DND-41 (cell line): ENCODE data around the gene RNU6-8.

ENCODE experiments used
- ATAC-seq: fragments of 200-7000 bp; cut with Tn5 transposase; 3 replicates; pipeline ENCODE4 v1.9.1; 2021; ENCODE audit warnings: low read depth; ENCODE audit not compliant: insufficient read depth
- DNase-seq: peaks from one replicate; pipeline ENCODE4 v3.0.0-alpha.2; 2020
- H2AFZ ChIP-seq: 2 replicates; pipeline ENCODE4 v1.6.0; 2012; ENCODE audit warnings: low read depth, low read length
- H3K27ac ChIP-seq: 2 replicates; pipeline ENCODE4 v1.5.1; 2012; ENCODE audit warnings: low read length, inconsistent platforms
- H3K27me3 ChIP-seq: fragments of 200-600 bp; sonication (generic); 2 replicates; pipeline ENCODE4 v1.6.0; 2012; ENCODE audit warnings: low read length, mild to moderate bottlenecking, inconsistent platforms; ENCODE audit not compliant: insufficient read depth, poor library complexity
- H3K36me3 ChIP-seq: 2 replicates; pipeline ENCODE4 v1.5.1; 2012; ENCODE audit warnings: low read length, inconsistent platforms; ENCODE audit not compliant: insufficient read depth
- H3K4me1 ChIP-seq: 2 replicates; pipeline ENCODE4 v1.5.1; 2012; ENCODE audit warnings: mild to moderate bottlenecking, low read length; ENCODE audit not compliant: insufficient read depth
- H3K4me2 ChIP-seq: 2 replicates; pipeline ENCODE4 v1.6.0; 2012; ENCODE audit warnings: mild to moderate bottlenecking, moderate library complexity, low read length, inconsistent platforms; ENCODE audit not compliant: insufficient read depth
- H3K4me3 ChIP-seq, 2 experiments: fragments of 200-600 bp in 1 of 2; shearing (Covaris generic) in 1 of 2; 2 replicates each; pipeline ENCODE4 v1.5.1; 2012 to 2016; ENCODE audit warnings: inconsistent platforms in 2 of 2, low read length in 2 of 2, mild to moderate bottlenecking in 2 of 2, low read depth in 1 of 2, moderate library complexity in 1 of 2
- H3K79me2 ChIP-seq: 2 replicates; pipeline ENCODE4 v1.6.0; 2012; ENCODE audit warnings: low read length, inconsistent platforms; ENCODE audit not compliant: insufficient read depth
- H3K9ac ChIP-seq: 2 replicates; pipeline ENCODE4 v1.6.0; 2012; ENCODE audit warnings: low read depth, mild to moderate bottlenecking, inconsistent platforms, low read length, moderate library complexity
- H3K9me3 ChIP-seq: 2 replicates; pipeline ENCODE4 v1.5.1; 2012; ENCODE audit warnings: low read length, moderate library complexity, mild to moderate bottlenecking, inconsistent platforms; ENCODE audit not compliant: insufficient read depth, severe bottlenecking
- H4K20me1 ChIP-seq: 2 replicates; pipeline ENCODE4 v1.6.0; 2012; ENCODE audit warnings: low read length; ENCODE audit not compliant: insufficient read depth
- EZH2 ChIP-seq: IDR thresholded peaks from 3 replicates; pipeline ENCODE4 v1.6.1; 2012; ENCODE audit warnings: borderline replicate concordance, low read depth, mild to moderate bottlenecking, moderate library complexity, low read length, inconsistent platforms; ENCODE audit not compliant: severe bottlenecking
- TF ChIP-seq, protein P1 (sequence below): IDR thresholded peaks from 2 replicates; pipeline ENCODE4 v1.5.1; 2012; ENCODE audit warnings: borderline replicate concordance, low read length, moderate library complexity, mild to moderate bottlenecking; ENCODE audit not compliant: poor library complexity, severe bottlenecking; ENCODE audit errors: extremely low read depth

RNU6-8 gene

DNA sequence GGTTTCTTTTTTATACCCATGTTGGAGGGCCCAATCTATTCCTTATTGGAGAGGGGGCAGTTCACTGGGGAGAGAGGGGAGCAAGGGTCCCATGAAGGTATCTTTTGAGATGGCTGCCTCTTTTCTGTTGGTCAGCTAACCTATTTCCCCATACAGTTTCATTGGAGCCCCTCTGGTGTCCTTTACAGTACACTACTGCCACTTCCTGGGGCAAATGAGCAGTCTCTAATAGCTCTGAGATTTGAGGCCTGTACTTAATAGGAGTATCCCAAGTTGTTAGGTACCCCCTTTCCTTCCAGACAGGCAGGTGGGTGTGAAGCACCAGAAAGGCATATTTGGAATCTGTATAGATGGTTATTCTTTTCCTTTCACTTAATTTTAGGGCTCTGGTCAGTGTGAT, 41.3 kb upstream of the RNU6-8 start:
- Histone ChIP-seq H2AFZ (no peak overlapping the region), H4K20me1 (no peaks in the 10 kb centered on the region), H3K79me2 (no peaks in the 10 kb centered on the region), H3K36me3 (no peaks in the 10 kb centered on the region), H3K27ac (no peak overlapping the region), H3K4me1 (no peaks in the 10 kb centered on the region), H3K27me3 (no peaks in the 10 kb centered on the region), H3K4me2 (no peak overlapping the region), H3K9me3 (no peaks in the 10 kb centered on the region), H3K9ac (no peak overlapping the region), H3K4me3 (no peak overlapping the region)
- DNase-seq (no peak), ATAC-seq (no peak)
- TF ChIP-seq, protein P1, sequence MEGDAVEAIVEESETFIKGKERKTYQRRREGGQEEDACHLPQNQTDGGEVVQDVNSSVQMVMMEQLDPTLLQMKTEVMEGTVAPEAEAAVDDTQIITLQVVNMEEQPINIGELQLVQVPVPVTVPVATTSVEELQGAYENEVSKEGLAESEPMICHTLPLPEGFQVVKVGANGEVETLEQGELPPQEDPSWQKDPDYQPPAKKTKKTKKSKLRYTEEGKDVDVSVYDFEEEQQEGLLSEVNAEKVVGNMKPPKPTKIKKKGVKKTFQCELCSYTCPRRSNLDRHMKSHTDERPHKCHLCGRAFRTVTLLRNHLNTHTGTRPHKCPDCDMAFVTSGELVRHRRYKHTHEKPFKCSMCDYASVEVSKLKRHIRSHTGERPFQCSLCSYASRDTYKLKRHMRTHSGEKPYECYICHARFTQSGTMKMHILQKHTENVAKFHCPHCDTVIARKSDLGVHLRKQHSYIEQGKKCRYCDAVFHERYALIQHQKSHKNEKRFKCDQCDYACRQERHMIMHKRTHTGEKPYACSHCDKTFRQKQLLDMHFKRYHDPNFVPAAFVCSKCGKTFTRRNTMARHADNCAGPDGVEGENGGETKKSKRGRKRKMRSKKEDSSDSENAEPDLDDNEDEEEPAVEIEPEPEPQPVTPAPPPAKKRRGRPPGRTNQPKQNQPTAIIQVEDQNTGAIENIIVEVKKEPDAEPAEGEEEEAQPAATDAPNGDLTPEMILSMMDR: peak; percentile 4
- no peak for TF ChIP-seq EZH2

DNA sequence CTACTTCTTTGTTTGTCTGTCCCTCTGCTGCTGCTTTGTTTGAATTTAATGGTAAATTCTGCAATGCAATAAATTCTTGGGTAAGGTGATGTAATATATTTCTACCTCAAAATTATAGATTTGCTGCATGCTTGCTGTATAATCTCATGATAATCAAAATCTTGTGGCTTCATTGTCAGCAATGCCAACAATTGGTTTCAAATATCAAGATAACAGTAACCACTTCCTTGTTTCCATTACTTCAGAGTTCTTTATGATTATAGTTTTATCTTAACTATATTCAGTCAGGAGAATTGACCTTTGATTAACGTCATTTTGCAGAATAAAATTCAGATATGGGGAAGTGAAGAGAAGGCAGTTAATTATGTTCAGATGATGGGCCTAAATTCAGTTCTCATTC, 30.2 kb upstream of the RNU6-8 start:
- Histone ChIP-seq H3K36me3 (no peaks in the 10 kb centered on the region), H3K4me1 (no peaks in the 10 kb centered on the region), H3K9me3 (no peaks in the 10 kb centered on the region), H3K9ac (no peak overlapping the region), H2AFZ (no peak overlapping the region), H3K4me3 (no peak overlapping the region), H3K27ac (no peak overlapping the region), H4K20me1 (no peaks in the 10 kb centered on the region), H3K4me2 (no peak overlapping the region), H3K27me3 (no peaks in the 10 kb centered on the region), H3K79me2 (no peaks in the 10 kb centered on the region)
- TF ChIP-seq, protein P1: no peak
- ATAC-seq (no peak), DNase-seq (no peak)

DNA sequence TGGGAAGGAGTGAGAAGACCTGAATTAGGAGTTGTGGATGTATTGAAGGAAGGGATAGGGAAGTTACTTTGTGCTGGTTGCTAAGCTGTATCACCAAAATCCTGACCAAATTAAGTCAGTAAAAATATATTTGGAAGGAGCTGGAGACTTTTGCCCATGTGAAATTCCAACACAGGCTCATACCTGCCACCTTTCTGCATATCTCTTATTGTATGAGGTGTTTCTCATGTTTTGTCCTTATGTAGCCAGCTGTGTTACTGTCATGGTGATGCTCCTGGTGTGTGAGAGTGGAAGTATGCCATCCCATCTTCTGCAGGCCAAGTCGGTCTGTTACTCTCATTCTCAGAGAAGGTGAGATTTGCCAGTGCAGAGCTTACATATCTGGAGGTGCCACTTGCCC, 29.4 kb upstream of the RNU6-8 start:
- TF ChIP-seq, protein P1: no peak
- no peak for TF ChIP-seq EZH2
- DNase-seq (no peak), ATAC-seq (no peak)
- Histone ChIP-seq H2AFZ (no peak overlapping the region), H3K27me3 (no peaks in the 10 kb centered on the region), H3K9me3 (no peaks in the 10 kb centered on the region), H3K36me3 (no peaks in the 10 kb centered on the region), H3K9ac (no peak overlapping the region), H4K20me1 (no peaks in the 10 kb centered on the region), H3K4me3 (no peak overlapping the region), H3K4me2 (no peak overlapping the region), H3K79me2 (no peaks in the 10 kb centered on the region), H3K27ac (no peak overlapping the region), H3K4me1 (no peaks in the 10 kb centered on the region)

DNA sequence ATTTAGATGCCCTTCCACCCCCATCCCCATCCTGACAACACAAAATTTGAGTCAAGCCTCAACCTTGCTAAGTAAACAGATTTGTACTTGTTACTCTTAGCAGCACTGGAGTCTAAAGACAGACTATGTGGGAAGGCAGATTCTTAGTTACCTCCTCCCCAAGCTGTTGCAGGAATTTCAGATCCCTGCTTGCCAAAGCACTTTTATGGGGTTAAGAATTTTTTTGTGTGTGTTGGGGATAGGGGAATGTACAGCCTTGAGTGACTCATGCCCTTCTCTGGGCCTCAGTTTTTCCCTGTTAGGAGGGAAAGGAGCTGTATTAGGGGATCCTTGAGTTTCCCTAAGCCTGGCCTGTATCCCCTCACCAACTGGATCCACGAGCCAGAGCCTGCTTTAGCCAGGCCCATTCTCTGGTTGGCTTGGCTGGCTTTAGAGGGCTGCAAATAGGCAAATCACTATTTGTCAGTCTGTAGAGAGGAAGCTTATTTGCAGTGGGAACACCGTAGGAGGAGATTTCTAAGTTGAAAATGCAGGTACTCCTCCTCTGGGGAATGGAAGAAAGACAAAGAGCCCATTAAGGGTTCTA, 27.7 kb upstream of the RNU6-8 start:
- no peaks in the 10 kb centered on the region for H4K20me1 ChIP-seq
- no peaks in the 10 kb centered on the region for H3K4me1 ChIP-seq
- H3K4me3 ChIP-seq: no peak overlapping the region
- no peak for TF ChIP-seq EZH2
- TF ChIP-seq, protein P1: no peak
- no peaks in the 10 kb centered on the region for H3K9me3 ChIP-seq
- no peak overlapping the region for H3K4me2 ChIP-seq
- no peak overlapping the region for H2AFZ ChIP-seq
- DNase-seq: no peak
- no peak overlapping the region for H3K9ac ChIP-seq
- H3K36me3 ChIP-seq: no peaks in the 10 kb centered on the region
- ATAC-seq: no peak
- no peaks in the 10 kb centered on the region for H3K27me3 ChIP-seq
- H3K27ac ChIP-seq: no peak overlapping the region
- no peaks in the 10 kb centered on the region for H3K79me2 ChIP-seq
